Dermis microvascular lymphatic vessel endothelial cell (primary cell): ENCODE data around the gene KLHL13. TPM values are rescaled to one million over a fixed set of nuclear protein-coding genes. Genes with fewer than 3 reads are reported as not detected.
"Not testable (repeated sequence)": the region's sequence is repeated elsewhere in the genome, so short reads cannot be mapped to it uniquely, and the experiment has no call there.

Source experiments
- DNase-seq, 2 donors: peaks; one replicate each; pipeline versions ENCODE4 v3.0.0 to v3.0.0-alpha.2; 2010; ENCODE audit warnings: low read depth in 2 of 2
- total RNA-seq: library from RNA; depleted of rRNA; stranded (reverse); fragments of >200 nt; gene quantifications from 2 replicates; pipeline ENCODE4 v1.2.1, GENCODE V29; 2014

The KLHL13 gene
- total RNA-seq, 1 donor from 2014 or later = 0.51 TPM

- no peak for DNase-seq
Observed at GRCh38 chrX:118066867-118067515, 49.6 kb downstream of the KLHL13 start.

- no peak for DNase-seq
Observed at GRCh38 chrX:118062817-118063615, 53.6 kb downstream of the KLHL13 start.

DNA sequence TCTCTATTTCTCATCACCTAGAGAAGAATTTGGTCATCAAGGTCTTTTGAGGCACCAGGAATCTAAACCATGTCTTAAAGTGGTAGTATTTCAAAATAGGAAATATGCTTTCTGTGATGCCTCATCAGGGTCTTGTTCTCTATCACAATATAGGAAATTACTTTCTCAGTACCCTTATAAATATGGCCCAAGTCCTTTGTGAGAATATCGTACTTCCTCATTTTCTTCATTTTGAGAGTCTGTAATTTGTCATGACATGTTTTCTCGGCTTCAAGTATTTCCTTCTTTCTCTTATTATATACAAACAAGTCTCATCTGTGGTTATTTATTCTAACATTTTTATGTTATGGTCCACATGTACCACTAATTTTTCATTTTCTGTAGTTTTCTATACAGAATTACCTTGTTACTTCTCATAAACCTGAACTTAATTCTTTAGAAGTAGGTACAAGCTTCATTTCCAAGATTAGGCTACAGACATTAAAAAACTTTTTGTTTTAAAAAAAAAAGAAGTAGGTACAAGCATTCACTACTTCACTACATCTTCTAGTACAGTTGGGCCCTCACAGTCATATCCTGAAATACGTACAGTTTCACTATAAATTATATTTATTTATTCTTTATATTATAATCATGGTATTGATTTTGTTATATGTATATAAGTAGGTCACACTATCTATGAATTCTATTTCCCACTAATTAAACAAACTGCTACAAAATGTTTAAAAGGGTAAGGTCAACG, 54.4 kb downstream of the KLHL13 start:
- no peak for DNase-seq

GRCh38 chrX:118058924-118059323, 57.7 kb downstream of the KLHL13 start:
- no peak for DNase-seq

DNA sequence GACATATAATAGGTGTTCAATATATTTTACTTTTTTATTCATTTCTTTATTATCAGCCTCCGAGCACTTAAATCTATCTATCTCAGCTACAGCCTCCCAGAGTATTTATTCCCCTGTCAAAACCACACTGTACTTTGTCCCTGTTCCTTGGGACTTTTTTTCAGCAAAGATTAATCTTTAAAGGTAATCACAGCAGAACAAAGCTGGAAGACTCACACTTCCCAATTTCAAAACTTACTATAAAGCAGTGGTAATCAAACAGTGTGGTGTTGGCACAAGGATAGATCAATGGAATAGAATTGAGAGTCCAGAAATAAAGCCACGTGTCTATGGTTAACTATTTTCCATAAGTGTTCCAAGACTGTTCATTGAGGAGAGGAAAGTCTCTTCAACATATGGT, 59.7 kb downstream of the KLHL13 start:
- no peak for DNase-seq

- DNase-seq = no peak
Observed at GRCh38 chrX:118049713-118050112, 66.9 kb downstream of the KLHL13 start.

DNA sequence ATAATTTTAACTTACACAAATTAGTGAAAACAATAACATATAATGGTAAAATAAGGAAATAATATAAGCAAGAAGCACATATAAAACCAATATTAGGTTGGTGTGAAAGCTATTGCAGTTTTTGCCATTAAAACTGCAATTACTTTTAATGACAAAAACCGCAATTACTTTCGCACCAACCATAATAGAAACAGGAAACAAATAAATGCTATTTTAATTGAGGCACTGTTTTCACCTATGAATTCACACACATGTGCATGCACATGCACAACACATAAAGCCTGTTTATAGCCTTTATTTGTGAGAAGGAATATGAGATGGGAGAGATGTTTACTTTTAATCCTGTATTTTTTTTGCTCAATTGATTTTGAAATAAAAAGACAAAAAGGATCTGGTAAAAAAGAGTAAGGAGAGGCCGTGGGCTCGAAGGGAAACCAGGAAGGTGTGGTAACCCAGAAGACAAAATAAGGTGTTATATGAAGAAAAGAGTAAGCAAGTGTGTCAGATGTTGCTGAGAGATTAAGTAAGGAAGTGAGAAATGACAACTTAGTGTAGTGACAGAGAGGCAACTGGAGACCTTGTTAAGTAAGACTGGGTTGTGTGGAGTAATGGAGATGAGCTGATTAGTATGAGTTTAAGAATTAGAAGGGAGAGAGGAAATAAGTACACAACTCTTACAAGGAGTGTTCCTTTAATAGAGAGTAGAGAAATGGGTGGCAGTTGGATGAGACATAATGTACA, 69.0 kb downstream of the KLHL13 start:
- no peak for DNase-seq

GRCh38 chrX:118039591-118039990, 77.0 kb downstream of the KLHL13 start:
- no peak for DNase-seq

DNA sequence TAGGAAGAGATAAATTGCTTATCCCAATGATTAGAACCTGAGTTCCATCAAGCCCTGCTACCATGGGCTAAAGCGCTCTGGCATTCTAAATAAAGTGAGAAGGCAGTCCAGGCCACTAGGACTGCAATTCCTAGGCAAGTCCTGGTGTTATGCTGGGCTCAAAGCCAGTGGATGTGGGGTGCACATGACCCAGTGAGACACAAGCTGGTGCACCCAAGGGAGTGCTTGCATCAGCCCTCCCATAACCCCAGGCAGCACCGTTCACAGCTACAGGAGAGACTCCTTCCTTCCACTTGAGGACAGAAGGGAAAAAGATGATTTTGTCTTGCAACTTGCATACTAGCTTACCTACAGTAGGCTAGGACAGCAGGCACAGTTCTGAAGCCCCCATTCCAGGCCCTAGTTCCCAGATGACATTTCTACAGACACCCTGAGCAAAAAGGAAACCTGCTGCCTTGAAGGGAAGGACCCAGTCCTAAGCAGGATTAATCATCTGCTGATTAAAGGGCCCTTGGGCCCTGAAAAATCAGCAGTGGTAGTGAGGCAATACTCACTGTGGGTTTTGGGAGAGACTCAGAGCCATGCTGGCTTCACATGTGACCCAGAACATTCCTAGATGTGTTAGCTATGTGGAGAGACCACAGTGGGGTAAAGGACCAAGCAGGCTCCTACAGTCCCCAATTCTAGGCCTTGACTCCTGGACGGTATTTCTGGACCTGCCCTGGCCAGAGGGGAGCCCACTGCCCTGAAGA, 77.8 kb downstream of the KLHL13 start:
- DNase-seq = no peak

DNA sequence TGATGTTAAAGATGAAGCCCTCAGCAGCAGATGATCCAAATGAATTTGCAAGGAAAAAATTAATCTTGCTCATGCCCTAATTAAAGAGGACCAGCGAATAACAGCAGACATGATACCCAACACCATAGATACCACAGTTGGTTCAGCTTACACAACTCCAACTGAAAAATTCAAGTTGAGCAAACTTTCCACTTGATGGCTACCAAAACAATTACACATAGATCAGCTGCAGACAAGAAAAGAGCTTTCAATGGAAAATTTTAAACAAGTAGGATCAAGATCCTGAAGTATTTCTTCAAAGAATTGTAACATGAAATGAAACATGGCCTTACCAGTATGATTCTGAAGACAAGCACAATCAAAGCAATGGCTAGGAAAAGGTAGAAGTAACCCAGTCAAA, 90.0 kb downstream of the KLHL13 start:
- DNase-seq = no peak

DNA sequence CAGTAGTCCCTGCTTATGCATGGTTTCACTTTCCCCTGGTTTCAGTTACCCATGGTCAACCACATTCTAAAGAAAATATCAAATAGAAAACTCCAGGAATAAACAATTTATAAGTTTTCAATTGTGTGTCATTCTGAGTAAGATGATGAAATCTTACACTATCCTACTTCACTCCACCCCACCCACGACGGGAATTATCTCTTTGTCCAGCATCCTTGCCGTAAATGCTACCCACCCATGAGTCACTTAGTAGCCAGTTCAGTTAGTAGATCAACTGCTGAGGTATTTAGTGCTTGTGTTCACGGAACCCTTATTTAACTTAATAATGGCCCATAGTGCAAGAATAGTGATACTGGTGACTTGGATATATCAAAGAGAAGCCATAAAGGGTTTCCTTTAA, 91.4 kb downstream of the KLHL13 start:
- no peak for DNase-seq

DNA sequence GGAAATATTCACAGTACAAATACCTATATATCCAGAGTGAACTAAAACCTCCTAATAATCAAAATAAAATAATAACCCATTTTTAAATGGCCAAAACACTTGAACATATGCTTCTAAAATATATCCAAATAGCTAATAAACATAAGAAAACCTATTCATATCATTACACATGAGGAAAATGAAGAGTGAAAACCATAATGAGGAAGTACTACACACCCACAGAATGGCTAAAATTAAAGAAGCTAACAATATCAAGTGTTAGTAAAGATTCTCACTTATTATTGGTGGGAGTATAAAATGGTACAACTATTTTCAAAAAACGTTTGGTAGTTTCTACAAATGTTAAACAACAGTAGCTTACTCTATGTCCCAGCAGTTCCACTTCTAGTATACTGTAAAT, 92.1 kb downstream of the KLHL13 start:
- DNase-seq = no peak

DNA sequence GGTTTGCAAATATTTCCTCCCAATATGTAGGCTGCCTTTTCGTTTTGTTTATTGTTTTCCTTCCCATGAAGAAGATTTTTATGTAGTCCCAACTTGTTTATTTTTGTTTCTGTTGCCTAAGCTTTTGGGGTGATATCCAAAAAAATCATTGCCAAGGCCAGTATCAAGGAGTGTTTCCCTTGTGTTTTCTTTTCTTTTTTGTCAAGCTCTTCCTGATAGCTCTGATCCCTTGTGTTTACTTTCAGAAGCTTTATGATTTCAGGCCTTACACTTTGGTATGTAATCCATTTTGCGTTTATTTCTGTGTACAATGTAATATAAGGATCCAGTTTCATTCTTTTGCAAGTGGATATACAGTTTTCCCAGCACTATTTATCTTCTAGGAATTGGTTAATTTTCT, 93.9 kb downstream of the KLHL13 start:
- DNase-seq = no peak

- DNase-seq = no peak
Observed at GRCh38 chrX:118016422-118016821, 100.2 kb downstream of the KLHL13 start.

DNA sequence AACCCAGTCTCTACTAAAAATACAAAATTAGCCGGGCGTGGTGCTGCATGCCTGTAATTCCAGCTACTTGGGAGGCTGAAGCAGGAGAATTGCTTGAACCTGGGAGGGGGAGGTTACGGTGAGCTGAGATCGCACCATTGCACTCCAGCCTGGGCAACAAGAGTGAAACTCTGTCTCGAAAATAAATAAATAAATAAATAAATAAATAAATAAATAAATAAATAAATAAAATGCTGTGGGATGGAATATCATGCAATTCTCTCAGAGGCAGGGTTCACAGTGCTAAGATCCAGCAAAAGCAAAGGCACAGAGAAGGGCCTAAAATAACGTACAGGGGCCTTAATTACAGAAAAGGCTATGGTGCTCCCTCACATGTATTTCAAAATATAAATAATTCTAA, 114.2 kb downstream of the KLHL13 start:
- DNase-seq = not testable (repeated sequence)

- DNase-seq = no peak
Observed at GRCh38 chrX:118000518-118000917, 116.1 kb downstream of the KLHL13 start.

DNA sequence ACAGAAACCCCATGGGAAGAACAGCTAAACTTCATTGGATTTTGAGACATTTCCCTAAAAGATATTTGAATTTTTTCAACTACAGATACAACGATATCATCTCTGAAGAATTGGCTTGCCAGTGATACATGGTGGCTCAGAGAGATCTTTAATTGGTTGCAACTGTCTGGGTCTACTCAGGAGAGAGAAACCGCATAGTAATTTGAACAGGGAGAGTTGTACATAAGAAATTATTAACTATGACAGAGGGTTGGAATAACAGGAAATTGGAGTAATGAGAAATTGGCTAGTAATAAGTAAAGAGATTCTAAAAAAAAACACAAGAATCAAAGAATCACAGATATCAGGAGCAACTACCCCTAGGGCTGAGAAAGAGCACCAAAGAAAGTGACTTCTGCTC, 118.4 kb downstream of the KLHL13 start:
- DNase-seq = no peak

DNA sequence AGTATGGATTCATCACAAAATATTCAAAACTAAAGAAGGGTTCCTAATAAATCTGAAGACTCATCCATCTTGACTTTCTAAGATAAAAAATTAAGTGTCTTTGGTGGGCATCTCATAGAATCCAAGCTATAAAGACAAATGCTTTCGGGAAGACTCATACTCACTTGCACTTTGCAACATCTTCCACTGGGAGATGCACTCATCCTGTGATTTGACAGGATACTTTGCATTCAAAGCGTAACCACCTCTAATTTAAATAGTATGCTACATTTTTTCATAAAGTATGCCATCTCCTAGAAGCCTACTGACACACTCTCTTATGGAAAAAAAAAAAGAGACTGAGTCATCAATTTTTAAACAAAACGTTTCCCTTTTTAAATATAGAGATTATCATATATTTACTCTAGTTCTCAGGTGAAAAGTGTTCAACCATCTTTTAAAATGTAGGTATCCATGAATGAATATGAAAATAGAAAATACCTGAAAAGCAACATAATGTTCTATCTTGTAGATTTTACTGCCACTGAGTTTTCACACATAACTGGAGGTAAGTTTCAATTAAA, 119.6 kb downstream of the KLHL13 start:
- DNase-seq = no peak

DNA sequence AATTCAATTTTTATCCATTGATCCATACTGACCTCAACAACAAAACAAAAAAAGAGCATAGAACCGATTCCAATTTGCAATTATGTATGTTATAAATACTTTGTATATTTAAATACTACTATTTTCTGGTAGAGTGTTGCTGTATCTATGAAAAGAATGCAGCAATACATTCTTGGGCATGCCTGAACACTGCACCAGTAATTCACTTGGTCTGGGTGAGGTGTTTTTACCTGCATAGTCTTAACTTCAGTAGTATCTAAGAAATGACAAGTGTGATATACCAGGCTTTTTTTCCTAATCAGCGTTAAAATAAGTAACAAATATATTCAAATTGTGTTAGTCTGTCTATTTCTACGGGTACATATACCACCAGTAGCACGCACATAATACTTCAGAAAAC, 120.2 kb downstream of the KLHL13 start:
- no peak for DNase-seq

DNA sequence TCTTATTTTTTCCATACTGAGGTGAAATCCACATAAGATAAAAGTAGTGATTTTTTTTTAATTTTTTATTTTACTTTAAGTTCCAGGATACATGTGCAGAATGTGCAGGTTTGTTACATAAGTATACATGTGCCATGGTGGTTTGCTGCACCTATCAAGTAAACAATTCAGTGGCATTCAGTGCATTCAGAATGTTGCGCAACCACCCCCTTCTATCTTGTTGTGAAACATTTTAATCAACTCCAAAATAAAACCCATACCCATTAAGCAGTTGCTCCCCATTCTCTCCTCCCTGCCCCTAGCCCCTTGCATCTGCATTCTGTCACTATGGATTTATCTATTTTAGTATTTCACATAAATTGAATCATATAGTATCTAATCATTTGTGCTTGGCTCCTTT, 121.2 kb downstream of the KLHL13 start:
- DNase-seq = no peak
